HG03045 (cell line): ENCODE results near the gene SKAP1.

Experiments used
- ATAC-seq: cut with Tn5 transposase; IDR thresholded peaks from one replicate; pipeline ENCODE4 v1.9.1; 2021; ENCODE audit warnings: mild to moderate bottlenecking, moderate library complexity; ENCODE audit not compliant: unreplicated experiment

The SKAP1 gene

DNA sequence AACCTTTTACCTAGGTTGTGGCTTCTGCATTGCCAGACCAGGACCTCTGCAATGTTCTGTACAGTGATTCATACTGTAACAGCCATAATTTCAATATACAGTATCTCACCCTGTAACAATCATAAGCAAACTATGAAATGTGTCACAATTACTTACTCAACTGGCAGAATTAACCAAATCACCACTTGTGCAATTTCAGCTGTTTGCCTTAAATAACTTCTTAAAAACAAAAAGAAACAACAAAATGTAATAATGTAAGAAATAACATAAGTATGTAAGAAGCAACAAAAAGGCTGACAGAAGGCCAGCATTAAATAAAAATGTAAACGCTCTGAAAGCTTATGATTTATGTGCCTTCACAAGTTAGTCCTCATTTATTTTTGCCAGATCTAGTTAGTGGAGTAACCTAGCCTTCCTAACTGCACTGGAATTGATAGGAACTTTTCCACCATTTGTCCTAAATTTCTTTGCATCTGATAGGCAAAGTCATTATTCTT lies 96.9 kb downstream of the SKAP1 start:
- no peak for ATAC-seq

DNA sequence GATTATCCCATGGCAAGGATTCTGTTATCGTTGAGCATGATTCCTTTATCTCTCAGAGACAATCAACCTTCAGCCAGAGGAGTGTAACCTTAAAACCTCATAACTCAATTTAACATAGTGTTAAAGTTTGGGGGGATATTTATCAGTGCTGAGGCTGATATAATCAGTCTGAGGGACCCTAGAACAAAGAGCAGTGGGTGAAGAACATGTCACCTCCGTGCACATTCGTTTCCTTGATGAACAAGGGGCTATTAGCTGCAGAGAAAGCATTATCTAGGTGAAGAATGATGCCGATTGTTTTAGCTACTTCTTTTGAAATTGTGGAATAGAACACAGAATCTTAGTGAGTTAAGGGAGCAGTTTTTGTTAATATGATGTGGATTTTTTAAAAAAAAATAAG lies 99.1 kb downstream of the SKAP1 start:
- no peak for ATAC-seq

DNA sequence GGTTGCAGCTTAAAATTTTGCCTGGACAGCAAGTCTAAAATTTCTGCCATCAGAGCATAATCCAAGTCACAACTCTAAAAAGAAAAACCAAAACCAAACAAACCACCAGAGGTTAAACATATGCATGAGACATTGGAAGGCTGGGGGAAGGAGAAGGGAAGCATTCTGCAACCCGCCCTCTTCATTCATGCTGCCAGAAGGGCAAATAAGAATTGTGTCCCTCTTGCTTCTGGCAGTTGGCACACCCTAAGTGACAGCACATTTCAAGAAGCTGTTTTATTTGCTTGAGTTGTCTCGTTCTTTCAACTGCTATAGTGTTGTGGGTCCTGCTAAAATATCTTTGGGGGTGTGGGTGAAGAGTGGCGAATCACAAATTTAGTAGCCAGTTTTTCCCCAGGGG lies 99.6 kb downstream of the SKAP1 start:
- ATAC-seq = no peak

DNA sequence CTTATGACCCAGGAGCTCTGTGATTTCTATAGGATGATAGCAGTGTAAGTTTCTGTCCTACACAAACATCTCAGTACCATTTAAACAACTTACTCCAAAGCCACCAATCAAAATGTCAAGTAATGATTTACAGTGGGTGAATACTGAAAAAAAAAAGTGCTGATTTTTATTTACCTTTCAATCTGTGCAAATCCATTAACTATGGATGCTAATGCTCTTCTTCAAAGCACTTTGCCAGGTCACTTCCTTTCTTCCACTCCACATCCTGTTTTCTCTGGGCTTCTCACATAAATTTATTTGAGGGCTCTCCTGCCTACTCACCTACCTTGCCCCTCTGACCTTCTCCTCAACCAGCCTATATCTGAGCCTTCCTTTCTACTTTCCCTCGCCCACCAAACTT lies 101.6 kb downstream of the SKAP1 start:
- no peak for ATAC-seq

DNA sequence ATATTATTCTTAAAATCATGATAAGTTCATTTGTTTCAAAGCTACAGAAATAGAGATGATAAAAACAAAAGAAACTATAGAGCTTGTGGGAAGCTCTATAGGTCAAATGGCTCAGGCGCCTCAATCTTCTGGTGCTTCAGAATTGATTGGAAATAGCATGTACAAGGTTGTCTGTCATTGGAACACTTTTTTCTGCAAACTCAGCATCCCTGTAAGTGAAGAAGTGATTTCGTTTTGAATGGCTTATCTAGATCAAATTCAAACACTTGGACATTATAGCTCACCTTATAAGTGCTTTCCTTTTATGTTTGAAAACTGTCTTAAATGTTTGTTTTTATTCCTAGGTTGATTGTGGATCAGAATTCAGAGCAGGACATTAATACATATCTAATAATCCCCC lies 103.7 kb downstream of the SKAP1 start:
- no peak for ATAC-seq

DNA sequence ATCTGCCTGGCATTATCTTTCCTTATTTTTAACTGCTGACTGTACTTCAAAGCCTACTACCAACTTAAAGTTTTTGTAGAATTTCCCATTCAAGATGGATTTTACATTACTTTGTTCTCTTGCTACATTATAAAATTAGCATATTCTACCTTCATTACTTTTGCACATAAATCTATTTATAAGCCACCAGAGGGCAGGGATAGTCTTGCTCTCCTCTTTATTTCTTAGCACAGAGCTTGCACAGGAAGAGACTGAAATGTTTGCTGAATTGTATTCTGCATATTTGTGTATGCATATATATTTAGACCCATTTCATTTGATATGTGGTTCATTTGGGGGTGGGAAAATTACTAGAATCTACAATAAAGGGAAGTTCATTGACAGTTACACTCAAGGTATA lies 108.0 kb downstream of the SKAP1 start:
- ATAC-seq = no peak

DNA sequence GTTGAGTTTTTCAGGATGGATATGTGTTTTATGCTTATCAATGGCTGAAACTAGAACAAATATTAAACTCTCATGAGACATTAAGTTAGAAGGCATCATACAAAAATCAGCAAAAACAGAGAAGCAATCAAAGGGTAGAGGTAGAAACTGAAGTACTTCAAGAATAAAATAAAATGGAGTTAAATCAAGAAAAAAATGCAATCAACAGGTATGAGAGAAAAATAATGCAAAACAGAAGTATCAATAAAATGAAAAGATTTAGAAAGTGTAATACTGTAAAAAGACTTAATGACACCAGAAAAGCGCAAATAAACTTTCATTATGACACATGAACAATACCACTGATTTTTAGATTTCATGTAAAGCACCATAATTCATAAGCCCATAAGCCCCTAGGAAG lies 112.3 kb downstream of the SKAP1 start:
- ATAC-seq = no peak

DNA sequence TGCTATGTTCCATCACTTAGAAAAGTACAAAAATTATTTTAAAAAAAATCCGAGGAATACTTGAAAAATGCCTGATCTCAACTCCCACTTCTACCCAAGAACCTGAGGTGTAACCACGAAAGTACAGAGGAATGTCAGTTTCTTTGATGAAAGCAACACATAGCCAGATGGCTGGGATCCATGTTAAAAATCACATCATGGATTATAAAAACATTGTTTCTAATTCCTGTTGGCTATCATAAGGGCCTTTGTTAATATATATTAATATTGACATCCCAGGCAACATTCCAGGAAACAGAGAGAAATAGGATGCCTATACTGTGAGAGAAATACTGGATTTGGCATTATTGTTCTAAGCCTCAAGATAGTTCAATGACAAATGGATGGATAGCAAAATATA lies 115.3 kb downstream of the SKAP1 start:
- ATAC-seq = no peak

DNA sequence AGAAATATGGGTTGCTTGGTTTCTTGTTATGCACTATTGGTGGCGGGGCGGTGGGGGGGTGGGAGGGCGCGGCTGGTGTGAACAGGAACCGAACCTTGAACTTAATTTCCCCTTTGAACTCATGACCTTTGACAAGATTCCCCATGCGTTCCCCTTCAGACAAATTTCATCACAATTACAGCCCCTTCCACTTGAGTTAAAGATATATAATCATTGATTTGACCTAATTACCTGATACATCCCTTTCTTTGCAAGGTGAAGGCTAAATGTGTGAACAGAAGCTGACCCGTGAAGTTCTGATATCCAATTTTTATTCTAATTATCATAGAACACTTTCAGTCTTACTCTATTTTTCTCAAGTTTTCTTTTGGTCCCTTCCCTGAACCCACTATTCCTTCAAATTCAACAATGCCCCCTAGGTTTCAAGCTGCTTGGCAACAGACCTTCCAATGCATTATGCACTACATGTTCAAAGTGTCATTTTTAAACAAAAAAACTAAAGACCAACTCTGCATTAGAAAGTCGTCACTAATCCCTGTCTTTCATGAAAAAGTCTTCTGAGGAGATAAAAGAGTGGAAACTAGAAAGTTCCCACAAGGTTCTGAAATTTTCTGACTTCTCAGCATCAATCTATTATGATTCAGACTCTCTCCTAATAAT lies 116.8 kb downstream of the SKAP1 start:
- no peak for ATAC-seq

DNA sequence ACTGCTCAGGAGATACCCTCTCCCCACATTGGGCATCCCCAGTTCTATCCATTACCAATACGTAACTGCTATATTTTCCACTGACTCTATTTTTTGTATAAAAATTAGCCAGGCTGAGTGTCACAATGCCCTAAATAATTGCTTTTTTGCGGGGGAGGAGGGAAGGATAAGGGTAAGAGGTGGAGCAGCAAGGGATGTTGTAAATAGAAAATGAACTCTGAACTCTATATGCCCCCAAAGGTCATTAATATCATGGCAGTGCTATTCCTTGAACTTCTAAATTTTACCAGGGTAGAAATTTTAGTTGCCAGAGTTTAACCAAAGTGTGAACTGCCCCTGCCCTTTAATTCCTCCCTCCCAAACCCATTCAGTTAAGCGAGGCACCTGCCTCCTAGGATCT lies 118.7 kb downstream of the SKAP1 start:
- ATAC-seq = no peak

DNA sequence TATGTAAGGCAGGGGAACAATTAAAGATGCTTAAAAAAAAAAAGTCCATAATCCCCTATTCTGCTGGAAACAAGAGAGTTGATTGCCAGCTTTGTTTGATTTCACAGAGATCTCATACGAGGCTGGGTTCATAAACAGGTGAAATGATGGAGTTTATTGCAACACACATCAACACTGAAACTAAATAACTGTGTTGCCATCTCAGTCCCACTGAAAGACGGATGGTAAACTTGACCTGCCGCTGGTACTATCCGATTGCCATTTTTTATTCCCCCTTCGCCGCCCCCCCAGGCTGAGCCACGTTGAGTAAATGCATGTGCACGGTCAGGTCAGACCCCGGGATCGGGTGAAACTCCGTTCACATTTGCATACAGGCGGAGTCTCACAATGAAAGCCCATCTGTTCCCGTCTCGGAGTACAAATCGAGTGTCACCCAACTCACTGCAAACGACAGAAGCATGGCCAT lies 119.2 kb downstream of the SKAP1 start:
- ATAC-seq = no peak

DNA sequence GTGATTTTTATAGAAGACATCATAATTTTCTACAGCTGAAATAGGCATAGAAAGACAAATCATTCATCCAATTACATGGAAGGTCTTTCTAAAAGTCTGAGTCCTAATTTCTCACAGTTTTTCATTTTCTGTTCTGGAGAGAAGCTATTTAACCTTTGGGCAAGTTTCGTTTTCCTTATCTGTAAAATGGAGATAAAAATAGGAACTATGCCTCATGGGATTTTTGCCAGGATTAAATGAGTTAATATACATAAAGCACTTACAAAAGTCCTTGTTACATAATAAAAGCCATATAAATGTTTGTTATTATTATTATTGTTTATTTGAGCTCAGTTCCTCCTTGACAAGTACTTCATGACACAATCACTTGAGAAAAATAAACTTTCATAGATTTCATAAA lies 121.4 kb downstream of the SKAP1 start:
- no peak for ATAC-seq

DNA sequence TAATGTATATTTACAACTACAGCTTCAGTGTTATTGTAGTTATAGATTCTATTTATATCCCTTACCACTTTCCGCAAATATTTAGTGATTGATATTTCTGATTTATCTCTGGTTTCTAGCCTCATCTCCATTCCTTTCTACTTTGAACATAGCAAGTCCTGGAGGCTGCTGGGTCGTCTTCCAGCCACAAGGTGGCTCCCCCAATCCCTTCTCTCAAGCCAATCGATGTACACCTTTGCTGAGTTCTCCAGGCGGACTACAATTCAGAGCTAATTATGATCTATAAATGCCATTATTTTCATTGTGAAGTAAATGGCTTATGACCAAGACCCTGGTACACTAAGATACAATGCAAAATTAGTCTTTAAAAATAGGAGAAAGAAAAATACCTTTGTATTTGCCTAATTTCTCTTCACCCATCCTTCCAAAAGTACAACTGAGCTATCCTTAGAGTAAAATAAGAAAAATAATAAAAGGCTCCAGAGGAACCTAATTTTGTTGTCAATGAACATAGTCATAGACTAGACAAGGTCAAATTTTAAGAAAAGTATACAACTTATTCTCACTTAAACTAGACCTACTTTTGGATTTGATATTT lies 122.1 kb downstream of the SKAP1 start:
- no peak for ATAC-seq

DNA sequence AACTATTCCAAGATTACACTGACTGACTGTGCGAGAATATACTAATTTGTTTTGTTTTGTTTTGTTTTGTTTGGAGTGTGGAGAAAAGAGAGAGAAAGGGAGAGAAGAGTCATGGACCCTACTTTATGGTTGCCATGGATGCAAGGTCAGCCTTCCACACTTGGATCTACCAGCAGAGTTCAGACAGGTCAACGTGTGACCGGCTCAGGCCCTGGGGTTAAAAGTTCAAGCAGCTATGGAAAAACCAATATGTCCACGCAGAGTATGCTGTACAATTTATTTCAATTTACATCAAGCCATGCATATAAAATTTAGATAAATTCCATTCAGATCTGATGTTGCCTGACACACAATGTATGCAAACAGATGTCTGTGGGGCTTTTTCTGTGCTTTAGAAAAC lies 122.8 kb downstream of the SKAP1 start:
- no peak for ATAC-seq

DNA sequence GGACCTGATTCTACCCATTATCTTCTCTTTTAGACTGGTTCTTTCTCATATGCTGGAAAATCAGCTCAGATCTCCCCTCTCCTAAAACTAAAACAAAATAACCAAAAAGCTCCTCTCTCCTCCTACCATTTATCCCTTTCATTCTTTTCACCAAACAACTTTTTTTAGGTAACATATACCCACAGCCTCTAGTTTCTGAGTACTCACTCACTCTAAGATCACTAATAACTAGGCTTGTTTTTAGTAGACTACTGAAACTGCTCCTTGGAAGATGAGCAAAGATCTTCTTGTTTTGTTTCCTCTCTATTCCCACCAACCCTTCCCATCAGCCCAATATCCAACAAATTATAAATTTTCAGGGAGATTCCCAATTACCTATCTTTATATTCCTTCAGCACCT lies 129.0 kb downstream of the SKAP1 start:
- ATAC-seq = no peak

DNA sequence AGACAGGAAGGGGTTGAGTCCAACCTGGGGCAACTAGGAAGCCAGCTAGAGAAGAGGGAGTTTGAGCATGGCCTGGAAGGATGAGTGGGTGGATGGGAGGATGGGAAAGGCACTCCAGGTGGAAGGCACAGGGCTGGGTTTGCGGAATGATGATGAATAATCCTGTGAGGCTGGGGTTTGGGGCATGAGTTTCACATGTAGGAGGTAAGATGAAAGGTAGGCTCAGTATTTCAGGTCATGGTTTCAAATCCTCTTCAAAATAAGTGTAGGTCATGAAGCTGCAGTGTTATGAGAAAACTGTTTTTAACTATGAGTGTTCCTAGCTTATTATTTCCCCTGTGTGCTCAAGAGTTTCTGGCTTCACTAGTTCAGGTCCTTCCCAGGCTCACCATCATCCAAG lies 130.3 kb downstream of the SKAP1 start:
- ATAC-seq = no peak

DNA sequence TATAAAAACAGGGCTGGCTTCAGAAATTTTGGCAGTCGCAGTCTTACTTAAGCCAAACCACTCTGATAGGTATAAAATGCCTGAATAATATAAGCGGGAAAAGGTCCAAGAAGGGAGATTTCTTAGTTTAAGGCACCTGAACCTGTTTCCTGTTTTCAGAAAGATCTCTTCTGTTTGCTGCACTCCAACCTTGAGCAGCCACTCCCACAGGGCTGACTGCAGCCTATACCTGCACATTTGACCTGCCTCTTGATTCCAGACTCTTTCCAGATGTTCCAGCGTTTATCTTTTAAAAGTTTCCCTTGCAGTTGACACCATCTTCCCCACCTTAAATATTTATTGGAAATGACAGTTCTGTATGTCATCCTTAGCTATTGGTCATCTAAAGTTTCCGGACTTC lies 132.2 kb downstream of the SKAP1 start:
- no peak for ATAC-seq

DNA sequence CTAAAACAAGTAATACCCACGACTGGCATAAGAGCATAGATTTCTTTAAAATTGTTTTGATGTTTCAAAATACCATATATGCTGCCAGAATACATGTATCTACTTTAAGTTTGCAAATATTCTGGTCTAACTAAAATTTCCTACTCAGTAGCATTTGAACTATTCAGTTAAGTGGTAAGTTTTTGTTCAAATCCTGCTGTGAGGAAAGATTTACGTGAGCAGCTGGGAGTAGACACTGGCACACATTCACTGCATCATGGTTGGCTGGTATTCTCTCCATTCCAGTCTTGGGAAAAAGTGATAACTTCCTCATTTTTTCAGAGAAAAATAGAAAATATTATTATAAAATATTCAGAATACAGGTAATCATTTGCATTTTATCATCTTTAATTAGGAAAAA lies 133.6 kb downstream of the SKAP1 start:
- no peak for ATAC-seq

DNA sequence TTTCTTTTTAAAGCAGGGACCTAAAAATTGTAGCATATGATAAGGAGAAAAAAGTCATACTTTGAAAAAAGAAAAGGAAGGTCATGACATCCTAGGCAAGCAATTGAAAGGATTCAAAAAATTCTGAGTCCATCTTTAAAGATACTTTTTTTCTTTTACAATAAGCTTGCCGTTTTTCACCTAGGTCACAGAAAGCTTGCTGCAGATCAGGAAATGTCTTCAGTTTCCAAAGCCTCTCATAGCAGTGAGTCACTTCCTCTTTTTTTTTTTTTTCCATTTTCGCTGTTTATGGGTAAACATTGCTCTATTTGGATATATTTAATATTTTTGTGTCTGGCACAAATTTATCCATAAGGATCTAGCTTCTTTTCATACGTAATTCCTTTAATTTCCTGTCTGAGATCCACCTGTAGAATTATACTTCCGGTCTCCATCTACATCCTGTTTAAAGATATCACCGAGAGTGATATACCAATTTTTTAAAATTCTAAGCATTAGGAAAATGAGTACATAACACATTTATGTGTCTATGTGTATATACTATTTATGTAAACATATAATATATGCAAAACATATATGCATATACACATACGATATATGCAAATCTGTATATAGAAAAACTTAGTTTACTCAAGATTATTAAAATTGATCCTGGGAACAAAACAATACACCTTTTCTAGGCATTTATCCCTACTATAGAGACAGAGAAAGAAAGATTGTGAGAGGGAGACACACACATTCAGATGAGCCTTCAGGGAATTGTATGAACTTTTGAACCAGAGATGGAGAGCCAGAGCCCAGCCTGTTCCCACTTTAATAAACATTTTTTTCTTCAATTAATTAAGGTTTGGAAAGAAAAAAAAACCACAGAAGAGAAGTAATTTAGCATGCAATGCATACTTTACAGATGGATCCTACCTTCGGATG lies 134.4 kb downstream of the SKAP1 start:
- ATAC-seq = no peak

DNA sequence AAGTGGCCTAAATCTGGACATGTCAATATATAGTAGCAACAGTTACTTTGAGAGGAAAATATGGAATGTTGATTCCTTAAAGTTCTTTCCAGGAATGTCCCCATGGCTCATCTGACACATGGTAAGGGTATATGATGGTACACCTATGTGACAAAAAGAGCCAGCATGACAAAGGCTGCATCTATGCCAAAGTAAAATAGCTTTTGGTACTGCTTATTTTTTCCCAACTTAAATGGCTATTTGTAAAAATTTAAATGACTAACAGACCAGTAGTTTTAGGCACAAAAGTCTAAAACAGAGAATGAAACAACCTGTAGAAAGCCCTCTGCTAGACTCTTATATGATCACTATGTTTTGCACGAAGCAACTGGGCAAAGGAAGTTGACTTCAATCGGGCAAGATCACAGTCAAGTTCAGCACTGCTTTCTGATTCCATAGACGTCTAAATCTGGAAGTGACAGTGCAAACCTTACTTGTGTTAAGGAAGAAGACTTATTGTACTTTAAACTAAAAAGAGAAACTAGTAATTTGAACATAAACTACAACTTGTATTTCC lies 135.1 kb downstream of the SKAP1 start:
- ATAC-seq = no peak

DNA sequence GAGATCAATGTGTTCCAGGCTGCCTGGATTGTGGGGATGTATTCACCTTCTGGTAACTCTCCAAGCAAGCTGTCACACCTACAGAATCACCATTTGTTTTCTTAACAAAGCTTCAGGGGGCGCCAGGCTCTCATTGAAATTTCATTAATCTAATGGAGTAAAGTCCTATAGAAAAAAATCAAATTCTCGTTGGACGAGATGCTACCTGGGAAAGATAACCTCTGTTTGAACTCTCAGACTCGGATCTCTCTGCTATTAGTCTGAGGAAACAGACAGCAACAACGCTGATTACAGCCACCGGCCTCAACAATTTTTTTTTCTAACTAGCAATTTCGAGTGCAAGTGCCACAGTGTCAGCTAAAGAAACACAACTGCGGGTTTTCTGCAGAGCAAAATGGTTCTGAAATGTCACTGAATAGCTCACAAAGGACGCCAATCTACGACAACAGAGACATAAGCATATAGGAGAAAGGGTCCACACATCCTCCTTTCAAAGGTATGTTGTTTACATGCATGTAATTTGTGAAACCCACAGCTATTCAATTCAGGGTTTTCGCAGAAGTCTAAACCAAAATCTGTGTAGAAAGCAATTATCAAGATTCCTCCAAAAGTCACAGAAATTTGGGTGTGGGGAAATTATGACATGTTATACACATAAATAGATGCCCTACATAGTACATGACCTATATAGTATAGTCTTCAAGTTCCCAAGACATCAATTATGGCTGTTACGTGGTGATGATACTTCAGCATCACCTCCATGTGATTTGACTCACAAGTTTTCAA lies 135.8 kb downstream of the SKAP1 start:
- no peak for ATAC-seq
